HG02798 (cell line): ENCODE data around the gene ALG5.

Experiments
- ATAC-seq: cut with Tn5 transposase; IDR thresholded peaks from one replicate; pipeline ENCODE4 v1.9.1; 2021; ENCODE audit warnings: mild to moderate bottlenecking; ENCODE audit not compliant: unreplicated experiment, poor library complexity

The ALG5 gene

DNA sequence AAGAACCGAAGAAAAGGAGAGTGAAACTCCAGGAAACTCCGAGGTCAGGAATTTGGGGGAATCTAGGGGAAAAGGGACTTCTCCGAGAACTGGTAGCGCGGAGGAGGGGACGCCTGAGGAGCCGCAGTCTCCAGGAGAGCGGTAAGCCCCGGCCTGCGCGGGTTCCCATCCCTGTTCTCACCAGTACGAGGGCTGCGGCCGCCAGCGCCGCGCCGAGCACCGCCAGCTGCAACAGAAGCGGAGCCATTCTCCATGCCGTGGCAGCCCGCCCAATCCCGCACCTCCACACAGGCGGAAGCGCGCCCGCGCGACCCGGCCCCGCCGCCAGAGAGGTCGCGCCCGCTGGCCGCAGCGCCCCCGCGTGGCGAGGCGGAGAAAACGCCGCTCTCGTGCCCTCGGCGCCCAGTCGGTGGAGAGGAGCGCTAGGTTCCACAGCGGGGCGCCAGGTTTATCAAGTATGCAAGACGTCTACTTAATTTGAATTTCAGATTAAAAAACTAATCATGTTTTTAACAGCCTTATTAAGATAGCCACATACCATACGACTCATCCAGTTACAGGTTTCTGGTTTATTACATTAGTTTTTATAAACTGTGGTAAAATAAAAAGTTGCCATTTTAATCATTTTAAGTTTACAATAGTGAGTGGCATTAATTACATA lies at the start of gene ALG5:
ALG5 (minus strand) TSS at position 287 of the 661 bp plus-strand sequence; CDS start at position 247, 40 bp downstream.
- peak; percentile 75 for ATAC-seq

- ATAC-seq = no peak
These were observed 48.7 kb upstream of the ALG5 start for GRCh38 chr13:37047846-37048245.

- ATAC-seq = no peak
These were observed 47.9 kb upstream of the ALG5 start for GRCh38 chr13:37047032-37047431.

DNA sequence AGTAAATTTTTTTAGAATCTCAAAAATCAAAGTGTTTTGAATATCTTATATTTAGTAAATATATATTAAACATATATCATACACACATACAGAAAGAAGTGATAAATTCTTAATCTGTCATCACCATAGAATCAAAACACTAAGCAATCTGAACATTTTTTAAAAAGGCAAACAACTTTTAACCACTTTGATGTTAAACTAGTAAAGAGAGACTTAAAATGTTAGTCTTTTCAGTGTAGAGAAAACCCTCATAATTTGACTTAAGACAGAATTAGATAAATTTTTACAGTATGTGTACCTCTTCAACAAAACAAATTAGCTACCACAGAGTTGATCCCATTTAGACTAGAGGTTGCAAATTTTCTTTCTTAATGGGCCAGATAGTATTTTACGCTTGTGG lies 46.9 kb upstream of the ALG5 start:
- no peak for ATAC-seq

DNA sequence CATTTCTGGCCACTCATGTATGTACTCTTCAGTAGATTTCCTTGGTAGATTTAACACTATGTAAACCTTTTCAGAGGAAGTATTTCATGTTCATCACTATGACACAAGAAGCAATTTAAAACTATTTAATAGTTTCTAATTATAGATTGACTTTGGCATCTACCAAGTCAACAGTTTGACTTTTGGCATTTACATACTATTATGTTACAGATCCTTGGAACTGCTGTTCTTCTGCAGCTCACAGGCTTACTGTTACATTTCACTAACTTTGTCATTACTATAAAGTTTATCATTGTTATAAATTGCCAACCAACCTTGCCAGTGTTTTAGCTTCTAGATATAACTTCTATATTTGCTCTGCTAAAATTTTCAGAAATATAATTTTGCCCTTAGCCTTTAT lies 41.6 kb upstream of the ALG5 start:
- ATAC-seq = no peak

DNA sequence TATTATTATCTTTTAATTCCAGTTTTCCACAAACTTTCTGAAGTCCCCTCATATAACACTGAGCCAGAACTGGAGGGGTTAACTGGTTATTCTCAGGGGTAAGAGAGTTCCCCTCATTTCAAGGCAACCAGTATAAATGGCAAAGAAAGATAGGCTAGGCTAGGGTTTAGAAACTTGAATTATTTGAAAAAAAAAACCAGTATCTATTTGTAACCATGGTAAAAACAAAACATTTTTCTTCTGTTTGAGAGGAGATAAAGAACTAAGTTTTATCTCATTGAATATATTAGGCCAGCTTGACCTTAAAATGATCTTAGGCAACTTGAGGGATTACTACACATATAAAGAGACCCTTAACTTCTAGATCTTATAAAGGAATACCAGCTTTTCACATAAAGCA lies 40.8 kb upstream of the ALG5 start:
- no peak for ATAC-seq

DNA sequence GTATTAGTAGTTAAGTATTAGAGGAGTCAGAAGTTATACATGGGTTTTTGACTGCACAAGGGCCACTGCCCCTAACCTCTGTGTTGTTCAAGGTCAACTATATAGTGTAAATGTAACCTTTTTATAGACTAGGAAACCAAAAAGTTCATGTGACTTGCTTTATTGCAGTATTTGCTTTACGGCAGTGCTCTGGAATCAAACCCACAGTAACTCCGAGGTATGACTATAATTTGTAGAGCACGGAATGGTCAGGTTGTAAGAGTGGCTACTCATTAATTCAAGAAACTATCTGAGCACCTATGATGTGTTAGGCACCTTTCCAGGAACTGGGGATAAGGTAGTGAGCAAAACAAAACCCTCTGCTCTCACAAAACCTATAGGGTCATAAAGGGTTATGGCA lies 38.1 kb upstream of the ALG5 start:
- ATAC-seq = no peak

- ATAC-seq = no peak
These were observed 30.5 kb upstream of the ALG5 start for GRCh38 chr13:37029617-37030016.

DNA sequence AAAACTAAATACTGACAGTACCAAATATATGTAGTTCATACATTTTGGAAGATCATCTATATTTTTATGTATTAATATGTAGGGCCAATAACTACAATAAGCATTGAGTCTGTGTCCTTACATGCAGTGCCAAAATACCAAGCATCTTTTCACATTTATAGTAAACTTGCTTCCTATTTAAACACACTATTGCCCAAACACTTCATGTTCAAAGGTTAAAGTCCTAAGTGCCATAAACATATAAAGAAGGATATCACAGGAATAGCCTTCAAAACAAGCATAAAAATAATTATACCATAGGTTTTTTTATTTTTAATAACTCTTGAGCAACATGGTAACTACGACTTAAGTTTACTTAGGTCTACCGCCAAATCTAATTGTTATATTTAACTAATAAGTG lies 28.5 kb upstream of the ALG5 start:
- ATAC-seq = no peak

GRCh38 chr13:37026771-37027170 lies 27.6 kb upstream of the ALG5 start:
- ATAC-seq = no peak

DNA sequence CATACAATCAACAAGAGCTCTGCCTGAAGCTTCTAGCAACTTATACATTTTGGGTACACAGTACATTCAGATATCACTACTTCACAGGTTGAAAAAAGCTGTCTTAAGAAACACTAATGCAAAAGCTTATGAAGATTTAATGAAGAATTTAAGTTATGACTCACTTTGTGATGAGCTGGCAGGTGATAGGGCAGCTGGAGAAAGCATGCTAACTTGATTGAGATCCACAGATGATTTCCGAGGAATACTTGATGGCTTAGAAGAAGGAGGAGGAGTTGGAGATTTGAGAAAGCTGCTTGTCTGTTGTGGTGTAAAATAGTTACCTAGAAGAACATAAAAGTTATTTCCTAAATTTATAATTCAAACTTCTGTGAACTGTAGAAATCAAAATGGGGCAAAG lies 24.7 kb upstream of the ALG5 start:
- no peak for ATAC-seq

- ATAC-seq = no peak
These were observed 15.5 kb upstream of the ALG5 start for GRCh38 chr13:37014609-37015008.

DNA sequence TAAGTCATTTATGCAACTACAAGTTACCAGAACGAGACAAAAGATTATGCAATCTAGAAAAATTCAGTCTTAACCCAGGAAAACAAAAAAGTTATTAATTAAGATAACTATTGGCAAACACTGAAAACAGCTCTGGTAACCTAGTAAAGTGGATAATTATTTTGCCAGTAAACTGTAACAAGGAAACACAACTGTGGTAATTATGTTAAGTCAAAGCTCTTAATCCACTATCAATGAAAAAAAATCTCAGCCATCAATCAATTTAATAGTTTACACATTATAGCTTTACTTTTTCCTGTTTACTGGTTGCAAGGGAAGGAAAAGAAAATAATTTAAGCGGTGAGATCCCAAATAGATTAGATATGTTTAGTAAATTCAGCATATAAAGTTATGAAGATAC lies 12.6 kb upstream of the ALG5 start:
- no peak for ATAC-seq

DNA sequence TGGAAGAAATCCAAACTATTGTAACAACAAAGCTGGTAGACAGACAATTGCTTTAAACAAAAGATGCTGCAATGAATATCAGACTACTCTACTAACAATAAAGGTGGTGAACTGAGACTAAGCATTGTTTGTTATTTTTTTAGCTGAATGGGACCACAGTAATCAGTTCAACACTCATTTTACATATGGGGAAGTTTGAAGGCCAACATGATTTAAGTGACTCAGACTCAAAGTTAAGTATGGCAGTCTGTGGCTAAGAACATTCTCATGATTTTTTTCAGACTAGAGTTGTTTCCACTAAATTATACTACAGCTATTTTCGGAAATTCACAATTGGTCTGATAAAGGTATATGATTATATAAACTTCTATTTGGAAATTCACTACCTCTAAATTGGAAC lies 11.9 kb upstream of the ALG5 start:
- no peak for ATAC-seq

DNA sequence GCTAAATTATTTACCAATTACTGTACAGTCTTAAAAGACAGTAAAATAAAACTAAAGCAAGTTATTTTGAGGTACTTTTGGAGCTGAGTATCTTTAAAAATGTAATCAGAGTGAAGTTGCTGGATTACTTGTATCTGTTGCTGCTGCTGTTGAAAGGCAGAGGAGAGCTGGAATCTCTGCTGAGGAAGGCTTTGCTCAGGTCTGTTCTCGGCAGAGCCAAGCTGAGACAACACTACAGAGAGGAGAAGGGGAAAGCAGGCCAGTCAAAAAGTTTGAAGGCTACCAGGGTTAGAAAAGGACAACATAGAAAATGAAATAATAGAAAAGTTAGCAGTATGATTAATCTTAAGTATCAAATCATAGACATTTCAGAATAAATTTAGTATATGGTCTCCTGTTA lies 11.3 kb upstream of the ALG5 start:
- ATAC-seq = no peak

DNA sequence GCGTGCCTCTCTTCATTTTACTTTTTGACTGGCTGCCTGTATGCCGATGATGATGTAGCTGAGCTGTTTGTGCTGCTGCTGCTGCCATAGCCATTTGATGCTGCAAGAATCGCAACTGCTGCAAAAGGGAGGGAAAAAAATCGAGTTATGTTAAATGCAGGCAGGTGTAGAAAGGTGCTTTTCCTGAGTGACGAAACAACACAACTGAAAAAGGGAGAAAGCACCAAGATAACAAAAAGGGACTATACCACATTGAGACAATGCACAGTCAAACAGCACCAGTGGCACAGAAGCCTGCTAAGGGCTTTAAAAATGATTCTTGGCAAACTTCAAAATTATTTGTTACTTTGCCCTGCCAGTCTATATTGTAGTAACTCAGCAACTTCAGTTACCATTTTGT lies 10.6 kb upstream of the ALG5 start:
- no peak for ATAC-seq

DNA sequence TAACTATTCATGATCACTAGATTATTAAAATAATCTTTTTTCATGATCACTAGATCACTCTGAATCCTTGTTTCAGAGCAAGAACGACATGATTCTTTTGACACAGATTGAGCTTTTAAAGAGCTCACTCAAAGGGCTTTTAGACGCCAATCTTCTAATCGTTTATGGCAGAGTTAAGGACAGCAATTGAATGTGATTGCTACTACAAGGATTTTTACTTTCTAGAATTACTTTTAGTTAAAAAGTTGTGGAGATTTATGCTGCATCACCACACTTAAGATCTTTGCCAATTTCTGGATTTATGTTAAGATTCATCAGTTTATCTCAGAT lies 2.7 kb upstream of the ALG5 start:
- ATAC-seq = no peak

DNA sequence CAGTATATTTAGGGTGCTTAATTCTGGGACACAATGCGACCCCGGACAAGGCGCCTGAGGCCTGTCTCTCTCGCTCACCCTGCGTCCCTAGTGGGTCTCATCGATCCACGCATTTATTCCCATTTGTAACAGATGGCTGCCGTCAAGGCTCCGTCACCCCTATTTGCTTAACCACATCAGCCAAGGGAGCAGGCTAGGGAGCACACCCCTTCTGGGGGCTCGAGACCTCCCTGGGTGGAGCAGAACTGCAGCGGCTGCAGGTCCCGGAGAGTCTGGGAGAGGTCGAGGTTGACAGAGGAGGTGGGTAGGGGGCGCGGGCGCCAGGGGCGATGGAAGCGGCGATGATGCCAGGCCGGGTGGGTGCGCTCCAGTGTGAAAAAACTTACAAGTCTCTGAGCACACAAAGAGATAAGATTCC lies 507 bp downstream of the ALG5 start:
- ATAC-seq = no peak

GRCh38 chr13:36997716-36998427 lies 1.3 kb downstream of the ALG5 start:
- no peak for ATAC-seq

DNA sequence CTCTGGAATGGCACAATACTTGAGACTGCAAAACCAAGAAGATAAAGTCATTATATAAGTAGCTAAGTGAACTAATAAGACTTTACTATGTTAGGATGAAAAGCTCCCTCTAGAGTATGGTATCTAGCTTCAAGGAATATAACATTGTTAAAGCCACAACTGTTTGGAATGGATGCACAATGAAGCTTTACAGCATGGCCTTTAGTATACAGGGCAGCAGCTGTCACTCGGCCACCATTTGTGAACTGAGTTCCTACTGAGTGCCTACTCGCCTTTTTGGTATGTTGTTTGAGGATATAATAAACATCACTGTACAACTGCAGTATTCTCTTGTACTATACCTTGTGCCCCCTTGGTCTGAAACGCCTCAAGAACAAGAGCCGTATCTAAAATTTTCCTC lies 6.8 kb downstream of the ALG5 start:
- ATAC-seq = no peak

GRCh38 chr13:36986462-36987240 lies 12.5 kb downstream of the ALG5 start:
- no peak for ATAC-seq
